ENCODE measurements around the gene TUBB4A.

TUBB4A gene

DNA sequence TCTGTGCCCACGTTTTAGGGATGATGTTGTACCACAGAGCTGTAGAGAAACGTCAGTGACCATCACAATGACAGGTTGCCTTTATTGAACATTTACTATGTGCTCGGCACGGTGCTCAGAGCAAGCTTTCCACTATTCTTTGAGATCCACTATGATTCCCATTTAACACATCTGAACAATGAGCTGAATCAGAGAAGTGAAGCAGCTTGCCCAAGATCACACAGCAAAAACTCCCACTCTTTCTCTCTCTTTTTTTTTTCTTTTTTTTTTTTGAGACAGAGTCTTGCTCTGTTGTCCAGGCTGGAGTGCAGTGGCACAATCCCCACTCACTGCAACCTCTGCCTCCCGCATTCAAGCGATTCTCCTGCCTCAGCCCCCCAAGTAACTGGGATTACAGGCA is 20.6 kb upstream of the TUBB4A start:
- Histone ChIP-seq H3K9me3 (ENCODE audit: control insufficient read depth, low read length) (no peaks in the 10 kb centered on the region), H3K4ac (ENCODE audit: low read depth in 1 of 2, low read length in 2 of 2) (no peak overlapping the region), H4K8ac (ENCODE audit: low read length) (no peak overlapping the region), H3K9ac (ENCODE audit: low read length) (no peak overlapping the region), H3K23ac (ENCODE audit: low read length in 2 of 2) (no peak overlapping the region), H2BK12ac (ENCODE audit: low read length in 2 of 2) (no peak overlapping the region), H3K14ac (ENCODE audit: low read length in 2 of 2) (no peak overlapping the region), H3K79me1 (replicated peaks; ENCODE audit: low read length, poor library complexity, severe bottlenecking) (no peaks in the 10 kb centered on the region), H3K27ac (ENCODE audit: low read length, poor library complexity, severe bottlenecking) (no peak overlapping the region), H3K18ac (ENCODE audit: low read depth in 1 of 2, low read length in 2 of 2) (no peak overlapping the region), H3K4me3 (ENCODE audit: insufficient read depth in 1 of 2, low read depth in 1 of 2, low read length in 2 of 2) (no peak overlapping the region), H2BK15ac (ENCODE audit: low read depth, poor library complexity, severe bottlenecking) (no peak overlapping the region), H3K4me1 (ENCODE audit: control insufficient read depth, insufficient read depth, low read depth, low read length) (peaks cover 9% of the 10 kb centered on the region), H2AK5ac (ENCODE audit: low read length, severe bottlenecking) (peak overlapping the region; percentile 91), H3K4me2 (ENCODE audit: low read length, poor library complexity, severe bottlenecking) (no peak overlapping the region), H3K36me3 (ENCODE audit: control insufficient read depth in 1 of 2, insufficient read depth in 2 of 2, low read depth in 1 of 2, low read length in 2 of 2) (no peaks in the 10 kb centered on the region), H2AFZ (ENCODE audit: low read depth, low read length) (no peak overlapping the region), H4K91ac (ENCODE audit: low read length) (no peak overlapping the region), H3K27me3 (ENCODE audit: control insufficient read depth in 1 of 2, insufficient read depth in 1 of 2, low read length in 2 of 2) (no peaks in the 10 kb centered on the region), H2BK120ac (ENCODE audit: low read depth, low read length) (no peak overlapping the region), H2BK5ac (ENCODE audit: low read depth, low read length, poor library complexity, severe bottlenecking) (no peak overlapping the region)
- WGBS = 79% methylated on average over 6 of the region's 6 CpGs
- no peak for DNase-seq

GRCh38 chr19:6521718-6522646 is 19.9 kb upstream of the TUBB4A start:
- H3K27me3 ChIP-seq (ENCODE audit: control insufficient read depth in 1 of 2, insufficient read depth in 1 of 2, low read length in 2 of 2) = no peaks in the 10 kb centered on the region
- no peak overlapping the region for H2AFZ ChIP-seq (ENCODE audit: low read depth, low read length)
- H3K9me3 ChIP-seq (ENCODE audit: control insufficient read depth, low read length) = no peaks in the 10 kb centered on the region
- DNase-seq = no peak
- H3K18ac ChIP-seq (ENCODE audit: low read depth in 1 of 2, low read length in 2 of 2) = no peak overlapping the region
- H3K4me2 ChIP-seq (ENCODE audit: low read length, poor library complexity, severe bottlenecking) = peak overlapping the region; percentile 17
- H3K4ac ChIP-seq (ENCODE audit: low read depth in 1 of 2, low read length in 2 of 2) = no peak overlapping the region
- no peak overlapping the region for H2BK120ac ChIP-seq (ENCODE audit: low read depth, low read length)
- peak overlapping the region; percentile 91 for H2AK5ac ChIP-seq (ENCODE audit: low read length, severe bottlenecking)
- no peak overlapping the region for H4K8ac ChIP-seq (ENCODE audit: low read length)
- WGBS = 49% methylated on average over 20 of the region's 20 CpGs
- no peak overlapping the region for H4K91ac ChIP-seq (ENCODE audit: low read length)
- no peak overlapping the region for H3K9ac ChIP-seq (ENCODE audit: low read length)
- H2BK15ac ChIP-seq (ENCODE audit: low read depth, poor library complexity, severe bottlenecking) = no peak overlapping the region
- no peak overlapping the region for H3K4me3 ChIP-seq (ENCODE audit: insufficient read depth in 1 of 2, low read depth in 1 of 2, low read length in 2 of 2)
- H3K23ac ChIP-seq (ENCODE audit: low read length in 2 of 2) = no peak overlapping the region
- H2BK12ac ChIP-seq (ENCODE audit: low read length in 2 of 2) = no peak overlapping the region
- no peak overlapping the region for H2BK5ac ChIP-seq (ENCODE audit: low read depth, low read length, poor library complexity, severe bottlenecking)
- H3K79me1 ChIP-seq (replicated peaks; ENCODE audit: low read length, poor library complexity, severe bottlenecking) = peaks cover 2% of the 10 kb centered on the region
- H3K4me1 ChIP-seq (ENCODE audit: control insufficient read depth, insufficient read depth, low read depth, low read length) = peaks cover 13% of the 10 kb centered on the region
- no peak overlapping the region for H3K14ac ChIP-seq (ENCODE audit: low read length in 2 of 2)
- H3K27ac ChIP-seq (ENCODE audit: low read length, poor library complexity, severe bottlenecking) = peak overlapping the region; percentile 66
- H3K36me3 ChIP-seq (ENCODE audit: control insufficient read depth in 1 of 2, insufficient read depth in 2 of 2, low read depth in 1 of 2, low read length in 2 of 2) = no peaks in the 10 kb centered on the region

DNA sequence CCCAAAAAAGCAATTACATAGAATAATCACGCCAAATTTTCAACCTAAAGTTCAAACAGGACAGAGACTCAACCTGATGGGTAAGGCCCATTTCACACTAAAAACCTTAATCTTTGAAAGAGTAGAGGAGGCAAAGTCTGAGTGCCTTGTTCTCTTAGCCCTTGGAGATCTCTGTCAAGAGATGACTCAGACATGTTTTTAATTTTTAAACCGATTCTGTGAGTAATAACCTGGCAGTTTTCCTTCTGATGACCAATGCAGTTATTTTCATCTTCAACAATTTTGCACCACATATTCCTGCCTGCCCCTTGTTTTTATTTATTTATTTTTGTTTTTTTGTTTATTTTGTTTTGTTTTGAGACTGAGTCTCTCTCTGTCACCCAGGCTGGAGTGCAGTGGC is 17.2 kb upstream of the TUBB4A start:
- Histone ChIP-seq H3K4me1 (ENCODE audit: control insufficient read depth, insufficient read depth, low read depth, low read length) (peaks cover 22% of the 10 kb centered on the region), H3K4me2 (ENCODE audit: low read length, poor library complexity, severe bottlenecking) (no peak overlapping the region), H3K9ac (ENCODE audit: low read length) (no peak overlapping the region), H3K27ac (ENCODE audit: low read length, poor library complexity, severe bottlenecking) (peak overlapping the region; percentile 57), H2BK12ac (ENCODE audit: low read length in 2 of 2) (no peak overlapping the region), H2BK120ac (ENCODE audit: low read depth, low read length) (no peak overlapping the region), H3K4ac (ENCODE audit: low read depth in 1 of 2, low read length in 2 of 2) (no peak overlapping the region), H3K79me1 (replicated peaks; ENCODE audit: low read length, poor library complexity, severe bottlenecking) (peaks cover 2% of the 10 kb centered on the region), H2BK5ac (ENCODE audit: low read depth, low read length, poor library complexity, severe bottlenecking) (no peak overlapping the region), H4K8ac (ENCODE audit: low read length) (no peak overlapping the region), H3K27me3 (ENCODE audit: control insufficient read depth in 1 of 2, insufficient read depth in 1 of 2, low read length in 2 of 2) (no peaks in the 10 kb centered on the region), H2AK5ac (ENCODE audit: low read length, severe bottlenecking) (no peak overlapping the region), H3K18ac (ENCODE audit: low read depth in 1 of 2, low read length in 2 of 2) (no peak overlapping the region), H3K14ac (ENCODE audit: low read length in 2 of 2) (no peak overlapping the region), H3K9me3 (ENCODE audit: control insufficient read depth, low read length) (no peaks in the 10 kb centered on the region), H4K91ac (ENCODE audit: low read length) (no peak overlapping the region), H3K36me3 (ENCODE audit: control insufficient read depth in 1 of 2, insufficient read depth in 2 of 2, low read depth in 1 of 2, low read length in 2 of 2) (no peaks in the 10 kb centered on the region), H3K23ac (ENCODE audit: low read length in 2 of 2) (no peak overlapping the region), H2BK15ac (ENCODE audit: low read depth, poor library complexity, severe bottlenecking) (no peak overlapping the region), H3K4me3 (ENCODE audit: insufficient read depth in 1 of 2, low read depth in 1 of 2, low read length in 2 of 2) (no peak overlapping the region), H2AFZ (ENCODE audit: low read depth, low read length) (no peak overlapping the region)
- WGBS = 100% methylated on average over 1 of the region's 2 CpGs
- DNase-seq = no peak

DNA sequence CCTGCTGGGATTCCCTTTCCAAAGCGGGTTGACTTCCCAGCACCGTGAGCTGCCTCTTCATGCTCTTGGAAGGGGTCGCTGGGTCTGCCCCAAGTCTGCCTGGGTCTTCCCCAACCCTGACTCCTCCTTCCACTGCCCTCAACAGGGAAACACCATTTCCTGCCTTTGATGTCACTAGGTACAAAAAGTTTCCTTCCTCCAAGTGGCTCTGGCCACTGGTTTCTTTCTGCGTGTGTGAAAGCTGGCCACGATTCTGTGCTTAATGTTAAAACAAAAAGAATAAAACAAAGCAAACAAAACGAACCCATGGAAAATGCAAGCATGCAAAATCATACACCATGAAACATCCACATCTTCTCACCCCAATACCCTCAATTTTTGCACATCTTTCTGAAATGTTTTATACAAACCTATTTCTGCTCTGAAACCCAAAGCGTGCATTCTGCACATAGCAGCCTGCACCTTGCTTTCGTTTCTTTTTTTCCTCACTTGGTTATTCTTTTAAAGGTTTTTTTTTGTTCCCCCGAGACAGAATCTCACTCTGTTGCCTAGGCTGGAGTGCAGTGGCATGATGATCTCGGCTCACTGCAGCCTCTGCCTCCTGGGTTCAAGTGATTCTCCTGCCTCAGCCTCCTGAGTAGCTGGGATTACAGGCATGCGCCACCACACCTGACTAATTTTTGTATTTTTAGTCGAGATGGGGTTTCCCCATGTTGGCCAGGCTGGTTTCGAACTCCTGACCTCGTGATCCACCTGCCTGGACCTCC is 16.2 kb upstream of the TUBB4A start:
- no peaks in the 10 kb centered on the region for H3K36me3 ChIP-seq (ENCODE audit: control insufficient read depth in 1 of 2, insufficient read depth in 2 of 2, low read depth in 1 of 2, low read length in 2 of 2)
- H3K79me1 ChIP-seq (replicated peaks; ENCODE audit: low read length, poor library complexity, severe bottlenecking) = peaks cover 2% of the 10 kb centered on the region
- DNase-seq = no peak
- H2AK5ac ChIP-seq (ENCODE audit: low read length, severe bottlenecking) = no peak overlapping the region
- WGBS = 54% methylated on average over 14 of the region's 14 CpGs
- no peak overlapping the region for H3K9ac ChIP-seq (ENCODE audit: low read length)
- no peak overlapping the region for H3K14ac ChIP-seq (ENCODE audit: low read length in 2 of 2)
- no peak overlapping the region for H3K27ac ChIP-seq (ENCODE audit: low read length, poor library complexity, severe bottlenecking)
- H3K27me3 ChIP-seq (ENCODE audit: control insufficient read depth in 1 of 2, insufficient read depth in 1 of 2, low read length in 2 of 2) = no peaks in the 10 kb centered on the region
- H3K4me3 ChIP-seq (ENCODE audit: insufficient read depth in 1 of 2, low read depth in 1 of 2, low read length in 2 of 2) = no peak overlapping the region
- no peaks in the 10 kb centered on the region for H3K9me3 ChIP-seq (ENCODE audit: control insufficient read depth, low read length)
- no peak overlapping the region for H3K4ac ChIP-seq (ENCODE audit: low read depth in 1 of 2, low read length in 2 of 2)
- no peak overlapping the region for H2BK12ac ChIP-seq (ENCODE audit: low read length in 2 of 2)
- no peak overlapping the region for H2AFZ ChIP-seq (ENCODE audit: low read depth, low read length)
- no peak overlapping the region for H3K4me2 ChIP-seq (ENCODE audit: low read length, poor library complexity, severe bottlenecking)
- no peak overlapping the region for H3K23ac ChIP-seq (ENCODE audit: low read length in 2 of 2)
- no peak overlapping the region for H4K8ac ChIP-seq (ENCODE audit: low read length)
- H2BK120ac ChIP-seq (ENCODE audit: low read depth, low read length) = no peak overlapping the region
- no peak overlapping the region for H2BK5ac ChIP-seq (ENCODE audit: low read depth, low read length, poor library complexity, severe bottlenecking)
- H3K4me1 ChIP-seq (ENCODE audit: control insufficient read depth, insufficient read depth, low read depth, low read length) = peaks cover 25% of the 10 kb centered on the region
- no peak overlapping the region for H3K18ac ChIP-seq (ENCODE audit: low read depth in 1 of 2, low read length in 2 of 2)
- no peak overlapping the region for H2BK15ac ChIP-seq (ENCODE audit: low read depth, poor library complexity, severe bottlenecking)
- no peak overlapping the region for H4K91ac ChIP-seq (ENCODE audit: low read length)
